ENCODE measurements around the gene SMARCB1. TPM values are rescaled to one million over a fixed set of nuclear protein-coding genes. Genes with fewer than 3 reads are reported as not detected.

Gene SMARCB1
- total RNA-seq, 1 donor from 2014 or later, result 105 TPM

GRCh38 chr22:23801238-23801821, 14.6 kb downstream of the SMARCB1 start:
- Mint-ChIP-seq H3K4me1 (ENCODE audit: unreplicated experiment) (no peaks in the 10 kb centered on the region), H3K27me3 (ENCODE audit: unreplicated experiment) (no peaks in the 10 kb centered on the region), H3K9me3 (ENCODE audit: unreplicated experiment) (no peaks in the 10 kb centered on the region), H3K4me3 (ENCODE audit: unreplicated experiment) (peak overlapping the region; percentile 79), H3K27ac (ENCODE audit: unreplicated experiment) (peak overlapping the region; percentile 30), H3K36me3 (ENCODE audit: low read depth, unreplicated experiment) (peaks cover 46% of the 10 kb centered on the region)
- no peak for TF ChIP-seq CTCF (IDR thresholded peaks at IDR 0.05; ENCODE audit: unreplicated experiment)
- DNase-seq (ENCODE audit: low spot score), result no peak

GRCh38 chr22:23801886-23802377, 15.2 kb downstream of the SMARCB1 start:
- TF ChIP-seq CTCF (IDR thresholded peaks at IDR 0.05; ENCODE audit: unreplicated experiment), result no peak
- H3K9me3 Mint-ChIP-seq (ENCODE audit: unreplicated experiment), result no peaks in the 10 kb centered on the region
- H3K4me1 Mint-ChIP-seq (ENCODE audit: unreplicated experiment), result no peaks in the 10 kb centered on the region
- H3K27ac Mint-ChIP-seq (ENCODE audit: unreplicated experiment), result no peak overlapping the region
- H3K27me3 Mint-ChIP-seq (ENCODE audit: unreplicated experiment), result no peaks in the 10 kb centered on the region
- no peak for DNase-seq (ENCODE audit: low spot score)
- peak overlapping the region; percentile 79 for H3K4me3 Mint-ChIP-seq (ENCODE audit: unreplicated experiment)
- H3K36me3 Mint-ChIP-seq (ENCODE audit: low read depth, unreplicated experiment), result peaks cover 43% of the 10 kb centered on the region

GRCh38 chr22:23803001-23803819, 16.4 kb downstream of the SMARCB1 start:
- Mint-ChIP-seq H3K4me1 (ENCODE audit: unreplicated experiment) (no peaks in the 10 kb centered on the region), H3K9me3 (ENCODE audit: unreplicated experiment) (no peaks in the 10 kb centered on the region), H3K4me3 (ENCODE audit: unreplicated experiment) (peak overlapping the region; percentile 70), H3K36me3 (ENCODE audit: low read depth, unreplicated experiment) (peaks cover 47% of the 10 kb centered on the region), H3K27ac (ENCODE audit: unreplicated experiment) (no peak overlapping the region), H3K27me3 (ENCODE audit: unreplicated experiment) (no peaks in the 10 kb centered on the region)
- no peak for TF ChIP-seq CTCF (IDR thresholded peaks at IDR 0.05; ENCODE audit: unreplicated experiment)
- no peak for DNase-seq (ENCODE audit: low spot score)

- DNase-seq (ENCODE audit: low spot score), result no peak
- Mint-ChIP-seq H3K9me3 (ENCODE audit: unreplicated experiment) (no peaks in the 10 kb centered on the region), H3K4me1 (ENCODE audit: unreplicated experiment) (no peaks in the 10 kb centered on the region), H3K36me3 (ENCODE audit: low read depth, unreplicated experiment) (peaks cover 44% of the 10 kb centered on the region), H3K27ac (ENCODE audit: unreplicated experiment) (no peak overlapping the region), H3K27me3 (ENCODE audit: unreplicated experiment) (no peaks in the 10 kb centered on the region), H3K4me3 (ENCODE audit: unreplicated experiment) (no peak overlapping the region)
- TF ChIP-seq CTCF (IDR thresholded peaks at IDR 0.05; ENCODE audit: unreplicated experiment), result no peak
These were observed 18.1 kb downstream of the SMARCB1 start for GRCh38 chr22:23804781-23805291.

- H3K4me3 Mint-ChIP-seq (ENCODE audit: unreplicated experiment), result no peak overlapping the region
- no peaks in the 10 kb centered on the region for H3K4me1 Mint-ChIP-seq (ENCODE audit: unreplicated experiment)
- H3K9me3 Mint-ChIP-seq (ENCODE audit: unreplicated experiment), result no peaks in the 10 kb centered on the region
- no peaks in the 10 kb centered on the region for H3K27me3 Mint-ChIP-seq (ENCODE audit: unreplicated experiment)
- H3K27ac Mint-ChIP-seq (ENCODE audit: unreplicated experiment), result no peak overlapping the region
- DNase-seq (ENCODE audit: low spot score), result no peak
- H3K36me3 Mint-ChIP-seq (ENCODE audit: low read depth, unreplicated experiment), result peaks cover 31% of the 10 kb centered on the region
- TF ChIP-seq CTCF (IDR thresholded peaks at IDR 0.05; ENCODE audit: unreplicated experiment), result no peak
These were observed 20.1 kb downstream of the SMARCB1 start for GRCh38 chr22:23806837-23807236.

Data from endothelial cell (in vitro differentiated cells).